ENCODE results near the gene PRKN.
"Not testable (repeated sequence)": the region's sequence is repeated elsewhere in the genome, so short reads cannot be mapped to it uniquely, and the experiment has no call there.

The PRKN gene

DNA sequence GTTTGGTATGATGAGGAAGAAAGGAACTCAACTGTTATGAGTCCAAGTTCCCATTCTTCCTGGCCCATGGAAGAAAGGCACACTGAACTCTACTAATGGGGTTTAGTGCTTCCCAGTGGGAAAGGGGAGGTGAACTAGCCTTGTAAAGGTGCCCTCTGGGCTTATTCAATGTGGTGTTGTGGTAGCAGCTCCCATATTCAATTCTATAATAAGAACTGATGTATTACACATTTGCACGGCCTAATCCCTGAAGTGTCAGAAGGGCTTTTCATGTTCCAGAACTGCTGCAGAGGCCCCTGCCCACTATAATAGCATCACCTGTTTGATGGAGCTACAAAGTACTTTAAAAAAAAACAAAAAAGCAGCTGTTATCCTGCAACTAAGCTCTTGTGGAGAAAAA is 17.1 kb downstream of the PRKN start:
- no peak for DNase-seq

DNA sequence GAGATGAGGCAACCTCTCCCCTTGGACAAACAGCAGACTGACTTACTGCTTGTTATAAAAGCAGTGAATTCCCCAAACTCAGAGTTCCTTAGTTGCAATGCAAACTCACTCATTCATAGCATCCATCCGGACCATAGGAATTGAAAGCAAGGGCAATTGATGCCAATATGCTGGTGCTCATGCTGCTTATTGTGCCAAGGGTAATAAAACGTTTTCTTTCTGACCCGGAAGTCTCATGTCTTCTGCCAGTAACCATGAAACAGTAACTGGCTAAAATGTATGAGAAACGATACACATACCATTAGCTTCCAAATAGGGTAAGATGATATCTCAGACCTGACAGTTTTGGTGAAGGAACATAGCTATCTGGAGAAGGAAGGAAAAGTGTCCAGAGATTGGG is 18.1 kb downstream of the PRKN start:
- no peak for DNase-seq

DNA sequence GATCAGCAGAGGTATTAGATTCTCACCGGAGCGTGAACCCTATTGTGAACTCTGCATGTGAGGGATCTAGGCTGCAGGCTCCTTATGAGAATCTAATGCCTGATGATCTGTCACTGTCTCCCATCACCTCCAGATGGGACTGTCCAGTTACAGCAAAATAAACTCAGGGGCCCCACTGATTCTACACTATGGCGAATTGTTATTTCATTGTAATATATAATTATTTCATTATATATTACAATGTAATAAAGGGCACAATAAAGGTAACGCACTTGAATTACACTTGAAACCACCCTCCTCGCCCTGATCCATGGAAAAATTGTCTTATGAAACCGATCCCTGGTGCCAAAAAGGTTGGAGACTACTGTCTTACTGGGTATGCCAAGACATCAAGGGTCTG is 18.6 kb downstream of the PRKN start:
- no peak for DNase-seq

DNA sequence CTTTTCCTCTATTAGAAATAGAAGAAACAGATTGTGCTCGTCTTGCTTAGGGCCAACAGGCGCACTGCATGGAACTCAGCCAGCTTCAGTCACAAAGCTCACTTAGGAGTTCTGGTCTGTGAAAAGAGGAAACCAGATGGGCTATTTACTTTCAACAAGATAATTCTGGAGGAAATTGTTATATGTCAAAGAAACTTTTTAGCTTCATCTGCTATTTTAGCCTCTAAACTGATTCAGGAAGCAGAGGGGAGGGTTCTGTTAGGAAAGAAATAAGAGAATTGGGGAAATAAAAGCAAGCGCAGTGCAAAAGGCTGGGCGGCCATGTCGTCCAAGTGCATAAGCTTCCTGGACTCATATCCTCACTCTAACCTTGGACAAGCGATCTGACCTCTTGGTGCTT is 21.3 kb downstream of the PRKN start:
- no peak for DNase-seq

DNA sequence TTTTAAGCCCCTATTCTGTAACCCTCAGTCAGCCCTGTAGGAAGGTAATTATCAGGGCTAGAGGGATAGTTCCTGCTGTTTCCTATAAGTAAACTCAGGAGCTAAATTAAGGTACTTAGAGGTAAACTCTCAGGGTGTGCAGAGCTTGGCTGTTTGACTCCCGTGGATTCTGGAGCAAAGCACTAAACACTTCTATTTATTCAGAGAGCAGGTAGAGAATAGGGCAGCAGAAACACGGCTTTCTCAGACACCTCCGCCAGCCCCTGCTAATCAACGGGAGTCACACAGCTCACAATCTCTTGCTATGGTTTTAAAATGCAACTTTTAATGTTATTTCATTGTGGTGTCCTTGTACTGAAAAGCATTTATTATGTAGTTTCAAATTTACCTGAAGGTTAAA is 21.8 kb downstream of the PRKN start:
- DNase-seq: no peak

DNA sequence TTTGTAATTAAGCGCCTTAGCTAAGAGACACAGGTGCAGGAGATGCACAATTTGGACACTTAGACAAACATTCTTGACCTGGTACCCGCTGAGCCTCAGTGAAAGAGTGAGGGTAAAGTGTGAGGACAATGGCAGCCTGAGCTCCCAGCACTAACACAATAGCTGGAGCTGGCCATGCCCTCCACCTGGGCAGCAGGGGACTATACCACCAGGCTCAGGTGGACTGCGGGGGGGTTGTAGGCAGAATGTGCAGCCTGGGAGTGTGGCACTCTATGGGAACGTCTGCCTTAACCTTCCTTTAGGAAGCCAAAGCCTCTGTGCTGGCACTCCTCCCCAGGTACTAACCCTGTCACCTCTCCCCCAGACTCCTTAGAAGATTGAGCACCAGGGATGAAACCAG is 23.6 kb downstream of the PRKN start:
- no peak for DNase-seq

DNA sequence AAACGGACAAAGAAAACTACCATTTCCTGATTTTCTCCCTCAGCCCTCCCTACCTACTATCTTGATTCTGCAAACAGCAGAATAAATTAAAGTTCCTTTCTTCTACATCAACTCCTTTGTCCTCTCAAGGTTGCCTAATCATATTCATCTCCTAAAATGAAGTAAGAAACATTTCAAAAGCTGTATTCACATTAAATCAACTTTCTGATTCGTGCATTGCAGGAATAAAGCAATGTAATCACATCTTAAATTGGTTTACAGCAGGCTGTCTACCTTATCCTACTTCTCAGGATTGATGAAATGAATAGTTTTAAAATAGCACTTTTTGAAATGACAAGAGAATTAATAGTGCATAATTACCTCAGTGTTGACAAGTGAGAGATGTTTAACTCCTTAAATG is 25.1 kb downstream of the PRKN start:
- no peak for DNase-seq

DNA sequence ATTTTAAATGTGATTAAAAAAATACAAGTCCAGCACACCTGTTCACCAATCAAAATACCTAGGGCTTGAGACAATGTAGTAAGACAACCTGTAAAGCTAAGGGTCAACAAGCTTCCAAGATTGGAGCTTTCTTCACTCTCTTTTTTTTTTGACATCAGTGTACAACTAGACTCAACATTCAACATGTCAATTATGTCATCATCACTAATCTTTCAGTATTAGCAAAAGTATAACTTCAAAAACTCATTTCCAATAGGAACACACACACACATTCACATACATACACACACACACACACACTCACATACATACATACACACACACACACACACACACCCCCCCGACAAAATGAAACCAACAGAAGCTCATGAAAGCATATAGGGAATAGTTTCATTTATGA is 26.0 kb downstream of the PRKN start:
- DNase-seq: no peak

DNA sequence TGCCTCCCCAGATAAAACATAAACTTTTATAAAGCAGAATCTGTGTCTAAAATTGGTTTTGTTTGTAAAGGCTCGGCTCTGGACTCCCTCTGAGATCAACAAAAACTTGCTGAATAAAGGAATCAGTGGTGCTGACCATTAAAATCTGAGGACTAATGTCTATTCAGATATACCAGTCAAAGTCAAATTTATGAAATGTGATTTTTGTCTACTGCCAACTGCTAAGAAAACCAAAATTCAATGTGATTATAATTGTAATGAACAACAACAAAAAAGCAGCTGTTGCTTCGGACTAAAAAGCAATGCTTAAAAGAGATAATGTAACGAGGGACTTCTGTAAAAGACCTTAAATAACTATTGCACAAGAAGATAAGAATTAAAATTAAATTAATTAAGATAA is 26.6 kb downstream of the PRKN start:
- DNase-seq: no peak

DNA sequence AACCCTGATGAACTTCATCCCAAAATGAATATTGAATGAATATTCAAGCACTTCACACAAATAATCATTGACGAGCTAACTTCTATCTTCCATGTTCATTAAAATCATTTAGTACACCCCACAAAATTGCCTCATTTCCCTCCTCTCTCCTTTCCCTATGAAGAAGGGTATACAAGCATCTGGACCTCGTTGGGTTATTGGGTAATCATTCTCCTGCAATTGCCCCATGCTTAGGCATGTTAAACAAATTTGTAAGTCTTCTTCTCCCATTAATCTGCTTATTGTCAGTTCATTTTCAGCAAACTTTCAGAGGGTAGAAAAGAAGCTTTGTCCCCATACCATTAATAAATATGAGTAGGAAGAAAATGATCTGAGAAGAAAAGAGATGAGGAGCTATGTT is 27.6 kb downstream of the PRKN start:
- DNase-seq: no peak

DNA sequence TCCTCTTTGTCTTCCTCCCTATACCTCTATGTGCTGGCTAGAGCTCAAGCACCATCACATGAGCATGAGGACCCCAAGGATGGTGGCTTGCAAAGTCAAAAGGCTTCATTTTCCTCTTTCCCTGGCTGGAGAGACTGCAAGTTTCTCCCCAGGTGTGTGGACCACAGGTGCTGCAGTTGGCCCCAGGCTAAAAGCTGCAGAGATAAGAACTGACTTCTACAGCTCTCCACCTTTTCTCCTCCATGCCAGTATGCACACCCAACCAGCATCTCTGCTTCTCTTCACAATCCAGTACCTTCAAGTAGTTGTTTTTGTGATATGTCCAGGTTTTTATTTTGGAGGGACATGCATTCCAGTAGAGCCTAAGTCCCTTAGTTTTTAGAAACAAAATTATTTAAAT is 29.1 kb downstream of the PRKN start:
- DNase-seq: no peak

DNA sequence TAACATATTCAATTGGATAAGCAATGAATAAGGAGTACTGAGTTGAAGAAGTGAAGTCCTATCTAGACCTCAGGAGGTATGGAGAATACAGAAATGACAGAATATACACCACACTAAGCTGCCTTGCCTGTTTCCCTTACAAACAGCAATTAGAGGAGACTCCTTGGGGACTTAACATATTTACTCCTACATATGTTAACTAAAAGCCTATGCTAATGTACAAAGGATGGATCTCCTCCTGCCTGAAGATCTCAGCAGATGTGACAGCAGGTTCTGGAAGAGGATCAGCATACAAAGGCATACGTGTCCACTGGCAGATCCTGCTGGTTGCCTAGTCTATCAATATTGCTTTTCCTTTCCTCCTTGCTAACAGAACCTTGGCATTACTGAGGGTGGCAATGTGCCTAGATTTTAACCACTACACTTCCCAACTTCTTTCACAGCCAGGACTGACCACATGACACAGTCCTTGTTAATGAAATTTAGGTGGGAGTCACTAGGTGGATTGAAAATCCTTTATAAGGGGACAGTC is 29.6 kb downstream of the PRKN start:
- no peak for DNase-seq

DNA sequence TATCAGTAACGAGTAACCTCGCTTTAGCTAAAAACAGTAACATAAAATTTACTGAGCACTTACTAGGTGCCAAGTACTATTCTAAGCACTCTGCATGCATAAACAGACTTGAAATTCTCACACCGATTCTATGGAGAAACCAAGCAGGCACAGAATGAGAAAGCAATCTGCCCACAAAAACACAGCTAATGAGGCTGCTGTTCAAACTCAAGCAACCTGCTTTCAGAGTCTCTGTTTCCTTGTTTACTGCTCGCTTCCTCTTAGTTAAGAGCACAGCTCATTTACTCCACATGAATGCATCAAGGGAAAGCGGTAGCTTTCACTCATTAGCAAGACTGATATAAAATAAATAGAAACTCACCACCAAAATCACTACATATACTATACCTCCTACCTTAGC is 37.4 kb downstream of the PRKN start:
- DNase-seq: no peak

DNA sequence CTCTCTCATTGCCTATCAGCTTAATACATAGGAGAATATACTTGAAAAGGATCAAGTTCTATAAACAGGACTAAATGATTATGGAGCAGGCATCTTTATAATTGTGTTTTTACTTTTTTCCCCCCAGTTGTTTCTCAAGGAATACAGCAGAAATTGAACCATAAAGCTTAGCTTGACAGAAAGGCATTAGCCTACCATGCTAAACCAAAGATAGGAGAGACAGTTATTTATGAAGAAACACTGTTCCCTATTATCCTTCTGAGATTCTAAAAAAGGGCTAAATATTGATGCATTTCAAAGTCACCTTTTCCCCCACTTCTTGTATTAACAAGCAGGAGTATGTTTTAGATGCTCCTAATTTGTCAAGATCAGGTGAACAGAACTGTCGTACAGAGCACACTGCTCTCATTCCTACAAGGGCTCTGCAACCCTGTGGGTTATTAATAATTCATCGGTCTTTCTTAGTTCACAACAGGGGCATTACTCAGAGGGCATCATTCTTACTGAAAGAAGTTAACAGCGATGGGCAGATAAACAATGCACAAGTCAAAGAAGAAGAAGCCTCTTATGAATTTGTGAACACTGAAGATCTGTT is 38.7 kb downstream of the PRKN start:
- no peak for DNase-seq

DNA sequence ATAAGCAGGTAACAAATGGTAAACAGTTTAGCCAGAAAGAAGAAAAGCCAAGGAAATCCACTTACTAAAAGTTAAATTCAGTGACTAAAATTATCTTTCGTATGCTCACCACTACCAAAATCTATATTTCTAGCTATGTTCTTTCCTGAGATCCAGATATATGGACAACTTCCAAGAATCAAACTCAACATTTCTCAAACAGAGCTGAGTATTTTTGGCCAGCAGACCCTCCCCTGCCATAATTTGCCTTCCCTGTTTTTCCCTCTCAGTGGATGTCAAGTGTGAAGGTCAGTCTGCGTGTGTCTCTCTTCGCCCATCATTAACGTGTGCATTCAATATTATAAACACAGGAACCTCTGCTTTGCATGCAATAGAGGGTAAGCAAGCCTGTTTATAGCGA is 42.0 kb downstream of the PRKN start:
- no peak for DNase-seq

DNA sequence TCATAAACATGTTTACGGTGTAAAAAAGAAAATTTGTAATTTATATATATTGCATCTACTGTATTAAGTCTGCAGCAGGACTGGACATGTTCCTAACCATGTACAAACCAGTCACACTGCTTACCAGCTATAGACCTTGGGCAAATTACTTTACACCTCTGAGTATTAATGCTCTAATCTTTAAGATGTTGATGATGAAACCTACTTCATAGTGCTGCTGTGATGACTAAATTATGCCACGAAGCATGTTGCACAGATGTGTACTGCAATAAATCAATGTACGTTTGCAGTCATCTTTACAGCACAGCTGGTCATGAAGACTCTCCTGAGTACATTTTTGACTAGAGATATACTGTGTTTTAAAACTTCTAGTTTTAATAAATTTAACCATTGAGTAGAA is 42.6 kb downstream of the PRKN start:
- no peak for DNase-seq

DNA sequence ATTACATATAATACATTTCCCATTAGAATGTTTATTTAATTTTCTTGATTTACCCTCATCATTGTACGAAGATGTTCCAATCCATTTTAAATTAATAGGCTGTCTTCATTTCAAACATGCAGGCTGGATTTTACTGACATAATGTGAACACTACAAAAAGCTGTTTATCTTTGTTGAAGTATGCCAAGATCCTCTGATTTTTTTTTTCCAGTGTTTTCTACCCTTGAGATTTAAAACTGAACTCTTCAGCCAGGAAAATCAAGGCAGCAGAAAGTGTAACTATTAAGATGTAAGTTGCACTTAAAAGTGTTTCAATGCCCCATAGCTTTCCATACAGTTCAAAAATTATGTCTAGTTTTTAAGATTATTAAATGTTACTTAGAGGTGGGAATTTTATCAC is 43.5 kb downstream of the PRKN start:
- DNase-seq: no peak

DNA sequence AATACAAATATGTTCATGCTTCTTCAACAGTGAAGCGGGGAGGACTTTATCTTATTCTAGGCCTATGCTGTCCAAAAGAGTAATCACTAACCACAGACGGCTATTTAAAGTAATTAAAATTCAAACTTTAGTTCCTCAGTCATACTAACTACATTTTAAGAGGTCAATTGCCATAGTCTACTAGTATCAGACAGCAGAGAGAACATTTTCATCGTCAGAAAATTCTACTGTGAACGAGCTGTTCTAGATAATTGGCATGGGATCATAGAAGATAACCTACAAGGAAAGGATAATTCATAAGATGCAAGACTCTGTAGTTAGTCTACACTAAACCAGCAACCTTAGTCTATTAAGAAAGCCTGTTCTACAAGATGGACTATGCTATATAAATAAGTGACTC is 44.4 kb downstream of the PRKN start:
- no peak for DNase-seq

DNA sequence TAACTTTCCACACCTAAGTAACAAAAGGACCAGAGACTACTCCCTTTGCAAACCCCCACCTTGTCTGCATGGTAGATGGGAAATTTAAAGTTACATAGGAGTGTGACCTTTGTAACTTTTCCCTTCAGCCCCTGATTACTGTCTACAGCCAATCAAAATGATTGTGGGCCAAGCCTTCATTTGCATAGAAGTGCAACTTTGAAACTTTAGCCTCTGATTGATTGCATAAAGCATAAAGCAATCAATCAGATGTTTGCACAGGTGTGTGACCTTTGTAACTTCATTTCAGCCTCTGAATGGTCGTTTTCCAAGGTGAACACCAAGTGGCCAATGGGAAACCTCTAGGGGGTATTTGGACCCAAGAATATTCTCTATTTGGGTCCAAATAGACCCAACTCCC is 46.1 kb downstream of the PRKN start:
- DNase-seq: no peak

DNA sequence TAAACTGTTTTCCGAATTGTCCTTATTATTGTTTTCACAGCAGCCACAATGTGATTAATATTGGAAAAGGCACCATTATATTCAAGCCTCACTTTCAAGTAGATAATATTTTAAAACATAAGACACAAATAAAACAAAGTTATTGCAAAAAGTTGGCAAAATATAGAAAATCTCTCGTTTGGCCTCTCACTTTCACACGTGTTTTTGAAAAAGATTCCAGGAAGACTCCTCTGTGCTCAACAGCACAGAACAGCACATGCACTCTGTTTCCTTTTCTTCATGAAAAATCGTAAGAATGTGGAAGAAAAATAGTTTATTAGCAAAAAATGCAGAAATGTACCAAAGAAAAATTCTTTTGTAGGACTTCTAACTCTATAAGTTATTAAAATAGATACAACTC is 46.7 kb downstream of the PRKN start:
- no peak for DNase-seq

DNA sequence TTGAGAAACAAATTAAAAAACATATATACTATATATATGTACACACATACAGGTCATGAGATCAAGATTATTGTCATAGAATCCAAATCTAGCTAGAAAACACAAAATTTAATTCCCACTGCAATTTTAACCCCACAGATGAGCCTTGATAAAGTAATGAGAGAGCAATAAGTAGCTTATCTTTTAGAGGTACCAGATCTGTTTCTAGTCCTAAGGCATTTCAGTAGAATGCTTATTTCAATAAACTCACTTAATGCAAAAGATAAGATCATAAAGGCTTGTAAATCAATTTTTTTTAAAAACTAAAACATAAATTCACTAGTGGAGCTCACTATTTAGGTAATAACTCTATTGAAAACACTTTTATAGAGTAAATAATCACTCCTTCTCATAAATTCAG is 47.2 kb downstream of the PRKN start:
- DNase-seq: no peak

DNA sequence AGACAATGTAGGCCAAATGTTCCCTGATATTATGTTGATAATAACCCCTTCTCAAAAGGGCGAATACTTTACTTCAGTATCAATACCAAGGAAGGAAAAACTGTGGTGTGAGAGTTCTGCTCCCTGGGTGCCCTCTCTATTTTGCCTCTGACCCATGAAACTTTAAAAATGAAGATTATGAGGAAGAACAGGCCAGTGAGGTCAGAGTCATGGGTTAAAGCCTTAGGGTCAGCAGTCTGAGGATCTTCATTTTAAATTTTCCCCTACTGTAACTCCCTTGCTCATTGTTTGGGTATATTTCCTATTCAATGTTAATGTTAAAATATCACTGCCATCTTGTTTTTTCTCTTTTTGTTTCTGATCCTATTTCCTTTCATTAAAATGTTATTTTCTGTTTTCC is 47.9 kb downstream of the PRKN start:
- DNase-seq: no peak

DNA sequence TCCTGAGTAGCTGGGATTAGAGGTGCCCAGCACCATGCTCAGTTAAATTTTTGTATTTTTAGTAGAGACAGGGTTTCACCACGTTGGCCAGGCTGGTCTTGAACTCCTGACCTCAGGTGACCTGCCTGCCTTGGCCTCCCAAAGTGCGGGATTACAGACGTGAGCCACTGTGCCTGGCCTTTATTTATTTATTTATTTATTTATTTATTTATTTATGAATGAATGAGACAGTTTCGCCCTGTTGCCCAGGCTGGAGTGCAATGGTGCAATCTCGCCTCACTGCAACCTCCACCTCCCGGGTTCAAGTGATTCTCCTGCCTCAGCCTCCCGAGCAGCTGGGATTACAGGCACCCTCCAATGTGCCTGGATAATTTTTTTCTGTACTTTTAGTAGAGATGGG is 48.7 kb downstream of the PRKN start:
- DNase-seq: not testable (repeated sequence)

DNA sequence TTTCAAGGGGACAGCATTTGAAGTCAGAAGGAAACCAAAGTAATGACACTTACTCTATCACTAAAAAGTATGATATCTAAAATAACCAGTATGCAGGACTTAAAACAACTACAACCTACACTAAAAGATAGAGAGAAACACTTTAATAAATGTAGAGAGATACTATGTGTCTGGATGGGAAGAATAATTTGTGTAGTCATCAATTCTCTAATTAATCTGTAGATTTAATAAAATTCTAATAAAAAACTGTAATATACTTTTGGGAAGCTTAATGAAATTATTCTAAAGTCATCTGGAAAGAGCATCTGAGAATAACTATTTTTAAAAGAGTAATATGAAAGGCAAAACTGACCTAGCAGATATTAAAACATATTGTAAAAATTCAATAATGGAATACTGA is 52.1 kb downstream of the PRKN start:
- DNase-seq: no peak

DNA sequence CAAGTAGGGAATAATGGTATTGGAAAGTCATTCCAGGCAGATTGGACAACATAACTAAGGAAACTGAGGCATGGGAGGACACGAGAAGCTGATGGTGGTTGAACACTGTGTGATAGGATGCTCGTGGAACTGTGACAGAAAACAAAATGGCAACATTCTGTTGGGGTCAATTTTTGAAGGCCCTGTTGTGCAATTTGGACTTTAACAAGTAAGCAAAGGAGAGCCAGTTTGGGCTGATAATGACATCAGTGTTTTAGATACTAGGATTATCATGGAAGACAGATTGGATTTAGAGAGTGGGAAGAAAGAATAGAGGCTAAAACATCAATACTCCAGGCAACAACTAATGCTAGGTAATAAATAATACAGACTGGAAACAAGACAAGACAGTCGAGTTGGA is 53.1 kb downstream of the PRKN start:
- DNase-seq: no peak
